Dermis blood vessel endothelial cell (primary cell): ENCODE measurements around the gene ATOH7. TPM values are rescaled to one million over a fixed set of nuclear protein-coding genes. Genes with fewer than 3 reads are reported as not detected.
"Not testable (repeated sequence)": the region's sequence is repeated elsewhere in the genome, so short reads cannot be mapped to it uniquely, and the experiment has no call there.

ENCODE experiments used
- DNase-seq: peaks from one replicate; pipeline ENCODE4 v3.0.0; 2010
- total RNA-seq: library from RNA; depleted of rRNA; stranded (reverse); fragments of >200 nt; gene quantifications from 2 replicates; pipeline ENCODE4 v1.2.3, GENCODE V29; 2014

The ATOH7 gene
- not detected in 2 replicates for total RNA-seq

GRCh38 chr10:68231817-68232251, at the start of gene ATOH7:
TSS of gene ATOH7 (minus strand) at chr10:68232113. CDS start at chr10:68231677, 436 bp downstream.
- DNase-seq: no peak

DNA sequence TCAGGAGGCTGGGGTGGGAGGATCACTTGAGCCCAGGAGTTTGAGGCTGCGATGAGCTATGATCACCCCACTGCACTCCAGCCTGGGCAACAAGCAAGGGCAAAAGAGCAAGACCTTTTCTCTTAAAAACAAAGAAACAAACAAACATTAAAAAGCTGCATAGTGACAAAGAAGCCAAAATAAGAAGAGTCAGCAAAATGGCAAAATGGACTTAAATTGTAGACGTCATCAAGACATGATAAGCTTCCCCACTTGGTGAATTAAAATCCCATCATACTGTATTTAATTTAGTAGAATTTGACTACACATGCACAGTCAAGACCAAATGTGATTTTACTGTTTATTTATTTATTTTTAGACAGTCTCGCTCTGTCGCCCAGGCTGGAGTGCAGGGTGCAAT, 48.8 kb upstream of the ATOH7 start:
- DNase-seq: no peak

DNA sequence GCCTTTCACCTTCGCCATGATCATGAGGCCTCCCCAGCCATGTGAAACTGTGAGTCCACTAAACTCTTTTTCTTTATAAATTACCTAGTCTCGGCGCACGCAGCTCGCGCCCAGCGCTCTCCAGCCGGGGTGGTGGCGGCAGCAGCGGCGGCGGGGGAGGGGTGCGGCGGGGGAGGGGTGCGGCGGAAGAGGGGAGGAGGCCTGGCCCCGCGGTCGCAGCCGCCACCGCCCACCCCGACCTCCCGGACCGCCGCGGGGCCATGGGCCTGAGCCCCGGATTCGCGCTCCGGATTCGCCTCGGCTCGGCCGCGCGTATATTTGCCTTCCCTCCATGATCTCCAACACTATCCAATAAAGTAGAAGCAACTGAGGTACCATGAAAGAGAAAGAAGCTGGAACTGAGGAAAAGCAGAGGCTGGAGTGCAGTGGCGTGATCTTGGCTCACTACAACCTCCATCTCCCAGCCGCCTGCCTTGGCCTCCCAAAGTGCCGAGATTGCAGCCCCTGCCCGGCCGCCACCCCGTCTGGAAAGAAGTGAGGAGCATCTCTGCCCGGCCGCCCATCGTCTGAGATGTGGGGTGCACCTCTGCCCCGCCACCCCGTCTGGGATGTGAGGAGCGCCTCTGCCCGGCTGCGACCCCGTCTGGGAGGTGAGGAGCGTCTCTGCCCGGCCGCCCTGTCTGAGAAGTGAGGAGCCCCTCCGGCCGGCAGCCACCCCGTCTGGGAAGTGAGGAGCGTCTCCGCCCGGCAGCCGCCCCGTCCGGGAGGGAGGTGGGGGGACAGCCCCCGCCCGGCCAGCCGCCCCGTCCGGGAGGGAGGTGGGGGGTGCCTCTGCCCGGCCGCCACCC, 47.2 kb upstream of the ATOH7 start:
- not testable (repeated sequence) for DNase-seq

DNA sequence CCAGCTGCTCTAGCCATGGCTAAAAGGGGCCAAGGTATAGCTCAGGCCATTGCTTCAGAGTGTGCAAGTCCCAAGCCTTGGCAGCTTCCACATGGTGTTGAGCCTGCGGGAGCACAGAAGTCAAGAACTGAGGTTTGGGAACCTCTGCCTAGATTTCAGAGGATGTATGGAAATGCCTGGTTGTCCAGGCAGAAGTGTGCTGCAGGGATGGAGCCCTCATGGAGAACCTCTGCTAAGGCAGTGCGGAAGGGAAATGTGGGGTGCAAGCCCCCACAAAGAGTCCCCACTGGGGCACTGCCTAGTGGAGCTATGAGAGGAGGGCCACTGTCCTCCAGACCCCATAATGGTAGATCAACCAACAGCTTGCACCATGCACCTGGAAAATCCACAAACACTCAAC, 45.9 kb upstream of the ATOH7 start:
- DNase-seq: not testable (repeated sequence)

DNA sequence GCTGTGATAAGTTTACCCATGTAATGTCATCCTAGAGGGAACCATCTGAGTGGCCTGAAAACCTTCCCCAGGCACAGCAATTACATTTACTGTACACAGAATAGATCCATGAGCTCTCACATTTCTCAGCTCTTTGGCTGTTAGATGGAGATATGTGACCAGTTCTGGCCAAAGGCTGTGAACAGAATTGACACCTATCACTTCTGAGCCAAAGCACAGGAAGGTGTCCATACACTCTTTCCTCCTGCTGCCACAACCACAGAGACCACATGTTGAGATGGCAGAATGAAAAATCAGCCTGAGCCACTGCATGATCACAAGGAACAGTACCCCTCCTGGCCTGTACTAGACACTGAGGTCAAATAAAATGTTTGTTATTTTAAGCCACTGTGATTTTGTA, 44.3 kb upstream of the ATOH7 start:
- no peak for DNase-seq

- no peak for DNase-seq
Observed at GRCh38 chr10:68275600-68276126, 43.8 kb upstream of the ATOH7 start.

DNA sequence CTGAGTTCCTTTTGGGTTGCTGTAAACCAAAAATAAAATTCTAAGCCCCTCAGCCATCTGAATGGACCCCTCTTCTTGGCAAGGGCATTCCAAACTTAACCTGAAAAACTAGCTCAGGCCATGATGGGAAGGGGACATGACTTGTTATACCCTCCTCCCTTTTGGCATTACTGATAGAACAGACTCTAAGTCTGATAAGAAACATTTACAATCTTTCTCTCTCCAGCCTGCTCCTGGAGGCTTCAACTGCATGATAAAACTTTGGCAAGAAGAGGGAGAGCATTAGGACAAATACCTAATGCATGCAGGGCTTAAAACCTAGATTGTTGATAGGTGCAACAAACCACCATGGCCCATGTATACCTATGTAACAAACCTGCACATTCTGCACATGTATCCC, 40.9 kb upstream of the ATOH7 start:
- DNase-seq: no peak

DNA sequence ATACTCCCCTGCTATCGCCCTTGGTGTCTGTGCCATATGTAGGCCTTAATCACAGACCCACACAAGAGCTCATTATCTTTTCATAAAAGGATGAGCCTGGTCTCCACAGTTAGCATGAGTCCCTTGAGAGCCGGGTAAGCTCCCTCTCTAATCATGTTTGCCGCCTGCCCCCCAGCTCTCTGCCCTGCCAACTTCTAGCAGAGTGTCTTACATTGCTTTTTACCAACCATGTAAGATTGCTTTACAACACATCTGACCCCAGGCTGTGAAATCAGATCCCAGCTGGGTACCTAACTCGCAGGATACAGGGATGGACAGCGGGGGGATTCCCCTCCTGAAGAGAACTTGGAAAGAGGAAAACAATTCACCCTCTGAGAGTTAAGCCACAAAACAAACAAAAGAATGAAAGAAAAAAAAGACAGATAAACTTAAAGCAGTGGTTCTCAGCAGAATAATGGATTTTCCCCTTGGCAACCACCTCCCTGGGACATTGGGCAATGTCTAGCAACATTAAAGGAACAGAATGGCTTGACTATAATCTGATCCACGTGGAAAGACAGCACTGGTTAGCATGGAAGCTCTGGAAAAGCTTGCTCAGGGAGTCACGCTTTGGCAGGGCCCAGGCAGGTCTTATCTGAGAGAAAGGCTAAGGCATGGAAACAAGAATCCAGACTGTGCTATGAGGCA, 39.4 kb upstream of the ATOH7 start:
- DNase-seq: no peak

DNA sequence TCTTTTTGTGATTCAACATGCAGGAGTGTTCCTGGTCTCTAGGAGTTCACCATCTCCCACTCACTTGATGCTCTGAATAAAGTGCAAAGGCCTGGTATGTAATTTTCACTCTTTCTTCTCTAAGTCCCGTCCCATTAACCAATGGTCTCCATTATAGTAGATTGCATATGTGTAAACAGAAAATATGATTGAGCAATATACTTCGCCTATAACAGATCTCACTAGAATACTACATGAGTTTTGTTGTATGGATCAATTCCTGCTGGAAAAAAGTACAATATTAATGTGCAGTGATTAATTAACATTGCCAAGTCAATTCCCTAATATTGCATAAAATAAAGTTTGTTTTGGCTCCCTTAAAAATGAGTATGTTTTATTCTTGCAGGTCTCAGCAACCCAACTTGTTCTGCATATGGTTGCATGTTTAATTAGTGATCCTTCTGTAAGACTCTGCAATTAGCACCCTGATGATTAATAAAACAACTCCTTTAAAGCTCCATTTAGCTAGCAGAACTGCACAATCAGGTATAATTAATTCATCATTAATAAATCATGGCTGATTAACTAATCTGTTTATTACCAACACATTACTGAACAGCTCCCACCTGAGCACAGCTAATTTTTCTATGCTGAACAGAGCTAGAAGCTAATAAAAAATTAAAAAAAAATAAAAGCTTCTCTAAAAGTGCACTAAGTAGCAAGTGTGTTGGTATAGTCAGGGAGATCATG, 37.8 kb upstream of the ATOH7 start:
- DNase-seq: no peak

DNA sequence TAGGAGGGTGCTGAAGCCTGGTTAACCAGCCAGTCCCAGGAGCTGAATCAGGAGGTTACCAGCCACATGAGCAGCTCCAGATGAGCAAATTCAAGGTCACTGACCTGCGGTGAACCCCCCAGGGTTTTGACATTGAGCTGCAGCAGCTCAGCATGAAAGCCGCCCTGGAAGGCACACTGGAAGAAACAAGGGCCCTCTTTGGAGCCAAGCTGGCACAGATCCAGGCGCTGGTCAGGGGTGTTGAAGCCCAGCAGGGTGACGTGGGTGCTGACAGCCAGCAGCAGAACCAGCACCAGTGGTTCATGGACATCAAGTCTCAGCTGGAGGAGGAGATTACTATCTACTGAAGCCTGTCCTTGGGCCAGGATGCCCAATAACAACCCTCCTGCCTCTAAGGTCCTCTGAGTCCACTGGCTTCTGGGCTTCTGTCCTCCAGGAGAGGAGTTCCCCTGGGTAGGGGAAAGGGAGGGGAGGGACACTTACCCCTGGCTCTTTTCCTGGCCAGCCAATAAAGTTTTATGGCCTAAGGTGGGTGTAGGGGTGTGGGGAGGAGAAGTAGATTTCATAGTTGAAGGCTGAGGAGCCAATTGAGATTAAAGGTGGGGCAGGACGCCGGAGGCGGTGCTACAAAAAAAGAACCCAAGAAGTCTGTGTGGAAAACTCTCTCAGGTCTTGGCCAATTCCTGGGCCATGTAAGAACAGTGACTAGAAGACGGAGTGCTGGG, 29.4 kb upstream of the ATOH7 start:
- DNase-seq: no peak

DNA sequence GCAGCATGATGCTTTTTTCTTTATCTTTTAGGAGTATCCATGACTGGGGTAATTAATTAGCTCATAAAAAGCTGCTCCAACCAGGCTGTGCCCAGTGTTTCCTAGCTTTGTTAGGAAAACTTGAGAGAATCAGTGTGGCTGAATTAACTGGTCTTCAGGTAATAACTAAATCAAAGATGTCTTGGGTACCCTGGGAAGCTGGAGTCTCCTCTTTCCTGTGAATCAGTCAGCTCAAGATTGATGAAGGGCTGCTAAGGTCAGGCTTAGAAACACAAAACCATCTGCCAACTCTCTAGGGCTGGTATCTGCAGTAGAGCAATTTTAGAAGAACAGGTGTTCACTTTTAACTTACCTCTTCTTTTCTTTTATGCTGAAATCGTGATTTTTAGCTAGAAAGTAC, 21.4 kb upstream of the ATOH7 start:
- no peak for DNase-seq

GRCh38 chr10:68251625-68252495, 19.9 kb upstream of the ATOH7 start:
- no peak for DNase-seq

DNA sequence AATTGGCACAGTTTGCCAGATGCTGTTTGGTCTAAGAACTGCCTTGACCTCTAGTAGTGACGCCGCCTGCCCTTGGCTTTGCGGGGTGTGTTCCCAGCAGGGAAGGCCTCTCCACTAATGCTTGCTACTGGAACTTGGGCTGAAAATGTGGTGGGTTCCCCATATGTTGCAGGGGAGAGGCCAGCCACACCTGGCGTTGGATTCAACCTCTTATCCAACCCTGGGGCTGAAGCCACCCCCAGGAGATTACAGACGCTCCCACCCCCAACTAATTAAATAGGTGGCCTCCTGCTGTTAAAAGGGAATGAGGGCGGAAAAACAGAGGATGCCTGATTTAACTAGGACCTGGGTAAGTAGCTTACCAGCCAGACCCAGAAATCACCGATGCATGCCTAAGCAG, 19.2 kb upstream of the ATOH7 start:
- DNase-seq: no peak

DNA sequence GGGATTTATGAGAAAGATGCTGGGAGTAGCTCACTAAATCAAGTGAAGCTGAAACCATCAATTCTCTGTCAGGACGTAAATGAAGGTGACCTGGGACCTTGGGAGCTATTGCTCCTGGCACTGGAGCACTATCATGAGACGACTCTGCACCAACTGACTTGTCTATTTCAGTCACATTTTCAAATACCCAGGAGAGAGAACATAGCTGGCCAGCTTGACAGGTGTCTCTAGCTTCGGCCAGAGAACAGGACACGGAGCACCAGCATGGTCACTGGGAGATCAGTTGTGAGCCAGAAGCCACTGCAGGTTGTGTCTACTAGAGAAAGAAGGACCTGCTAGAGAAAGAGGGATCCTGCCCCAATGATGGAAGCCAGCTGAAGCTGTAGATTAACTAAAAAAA, 17.4 kb upstream of the ATOH7 start:
- no peak for DNase-seq

GRCh38 chr10:68247931-68248330, 16.0 kb upstream of the ATOH7 start:
- no peak for DNase-seq

GRCh38 chr10:68246397-68246796, 14.5 kb upstream of the ATOH7 start:
- not testable (repeated sequence) for DNase-seq

DNA sequence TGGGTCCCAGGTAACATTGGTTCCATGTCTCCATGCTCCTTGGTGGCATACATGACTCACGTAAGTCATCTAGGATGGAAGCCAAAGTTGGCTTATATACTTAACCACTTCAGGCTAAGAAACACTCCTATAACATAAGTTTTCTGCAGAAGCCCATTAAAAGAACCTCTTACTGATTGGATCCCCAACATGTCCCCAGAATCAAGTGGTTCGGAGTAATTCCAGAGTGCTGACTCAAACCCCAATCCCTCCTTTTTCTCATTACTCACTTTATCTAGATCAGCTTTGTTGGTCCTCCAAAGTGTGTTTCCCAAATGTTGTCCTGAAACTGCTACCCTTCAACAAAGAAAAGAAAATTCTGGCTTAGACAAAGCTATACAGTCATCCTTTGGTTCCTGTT, 10.1 kb upstream of the ATOH7 start:
- no peak for DNase-seq

- no peak for DNase-seq
Observed at GRCh38 chr10:68239596-68240150, 7.8 kb upstream of the ATOH7 start.

DNA sequence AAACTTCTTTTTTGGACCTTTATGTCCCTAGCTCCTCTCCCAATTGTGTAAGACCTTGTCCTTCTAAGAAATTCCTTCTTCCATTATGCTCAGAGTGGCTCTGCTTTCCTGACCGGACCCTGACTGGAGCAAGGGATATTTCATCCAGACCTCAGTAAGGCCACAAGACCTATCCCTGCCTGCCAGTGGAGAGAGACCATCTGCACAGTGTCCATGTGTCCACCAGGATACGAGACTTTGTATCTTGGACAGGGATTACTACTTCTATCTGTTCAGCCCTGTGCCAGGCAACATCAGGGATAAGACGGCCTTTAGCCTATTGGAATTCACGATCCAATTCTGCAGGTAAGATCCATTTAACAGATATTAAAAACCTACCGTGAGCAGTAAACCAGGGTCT, 7.2 kb upstream of the ATOH7 start:
- DNase-seq: no peak

- no peak for DNase-seq
Observed at GRCh38 chr10:68238371-68238770, 6.5 kb upstream of the ATOH7 start.

DNA sequence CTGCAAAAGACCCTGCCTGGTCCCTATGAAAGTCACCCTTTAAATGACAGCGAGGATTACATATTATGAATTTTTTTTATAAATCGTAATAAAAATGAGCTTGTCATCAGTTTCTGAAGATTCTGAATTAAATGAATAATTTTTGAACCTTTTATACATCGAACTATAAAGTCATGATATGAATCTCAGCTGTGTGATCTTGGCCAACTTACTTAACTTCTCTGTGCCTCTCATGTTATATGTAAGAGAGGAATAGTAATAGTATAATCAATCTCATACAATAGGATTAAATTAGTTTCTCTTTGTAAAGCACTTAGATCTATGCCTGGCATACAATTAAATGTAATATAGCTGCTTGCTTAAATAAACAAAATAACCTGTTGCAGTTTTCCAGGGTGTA, 5.3 kb upstream of the ATOH7 start:
- no peak for DNase-seq
